ENCODE data around the gene CTTN.
A peak's percentile ranks its signal among the peaks of the same experiment; 100 is the strongest.

CTTN gene

GRCh38 chr11:70397983-70398833 is at the start of gene CTTN:
TSS of gene CTTN (plus strand) at chr11:70398529. CDS start at chr11:70407298, 8,769 bp downstream.
- no peak for TF ChIP-seq CTCF (IDR thresholded peaks at IDR 0.05; ENCODE audit: borderline replicate concordance, insufficient read depth, low read depth, low read length)
- peak within 1 kb of the TSS; percentile 69 for H3K4me3 ChIP-seq (ENCODE audit: low read depth, low read length)

GRCh38 chr11:70348608-70349007 is 49.7 kb upstream of the CTTN start:
- no peak overlapping the region for H3K4me3 ChIP-seq (ENCODE audit: low read depth, low read length)
- no peak for TF ChIP-seq CTCF (IDR thresholded peaks at IDR 0.05; ENCODE audit: borderline replicate concordance, insufficient read depth, low read depth, low read length)

GRCh38 chr11:70351646-70352045 is 46.7 kb upstream of the CTTN start:
- no peak for TF ChIP-seq CTCF (IDR thresholded peaks at IDR 0.05; ENCODE audit: borderline replicate concordance, insufficient read depth, low read depth, low read length)

DNA sequence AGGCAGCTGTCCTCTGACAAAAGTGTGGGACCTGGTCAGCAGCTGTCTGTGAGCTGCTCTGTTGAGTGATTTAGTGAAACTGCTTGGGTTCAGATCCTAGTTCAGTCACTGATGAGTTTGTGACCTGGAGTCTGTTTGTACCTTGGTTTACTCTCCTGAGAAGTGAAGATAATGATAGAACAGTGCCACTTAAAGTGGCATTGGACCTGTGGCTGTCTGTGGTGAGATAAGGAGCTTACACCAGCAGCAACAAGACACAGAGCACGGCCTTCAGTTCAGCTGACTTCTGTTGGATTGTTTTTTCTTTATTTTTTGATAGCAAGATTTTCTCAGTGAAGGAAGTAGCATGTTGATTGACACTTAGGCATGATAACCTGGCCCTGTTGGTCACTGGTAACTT is 46.2 kb upstream of the CTTN start:
- no peak for TF ChIP-seq CTCF (IDR thresholded peaks at IDR 0.05; ENCODE audit: borderline replicate concordance, insufficient read depth, low read depth, low read length)
- no peak overlapping the region for H3K4me3 ChIP-seq (ENCODE audit: low read depth, low read length)

More at GRCh38 chr11:70351646-70352045, 46.7 kb upstream of the CTTN start:
- H3K4me3 ChIP-seq (ENCODE audit: low read depth, low read length) = no peak overlapping the region

GRCh38 chr11:70352601-70353000 is 45.7 kb upstream of the CTTN start:
- no peak for TF ChIP-seq CTCF (IDR thresholded peaks at IDR 0.05; ENCODE audit: borderline replicate concordance, insufficient read depth, low read depth, low read length)

GRCh38 chr11:70353329-70353728 is 45.0 kb upstream of the CTTN start:
- no peak for TF ChIP-seq CTCF (IDR thresholded peaks at IDR 0.05; ENCODE audit: borderline replicate concordance, insufficient read depth, low read depth, low read length)
- no peak overlapping the region for H3K4me3 ChIP-seq (ENCODE audit: low read depth, low read length)

More at GRCh38 chr11:70352601-70353000, 45.7 kb upstream of the CTTN start:
- H3K4me3 ChIP-seq (ENCODE audit: low read depth, low read length) = no peak overlapping the region
